SKM-1 (cell line): ENCODE results near the gene SLX9.

ENCODE experiments used
- DNase-seq: peaks from one replicate; lab custom pipeline; 2025; ENCODE audit not compliant: unreplicated experiment; lab: John Stamatoyannopoulos, UW

Gene SLX9

DNA sequence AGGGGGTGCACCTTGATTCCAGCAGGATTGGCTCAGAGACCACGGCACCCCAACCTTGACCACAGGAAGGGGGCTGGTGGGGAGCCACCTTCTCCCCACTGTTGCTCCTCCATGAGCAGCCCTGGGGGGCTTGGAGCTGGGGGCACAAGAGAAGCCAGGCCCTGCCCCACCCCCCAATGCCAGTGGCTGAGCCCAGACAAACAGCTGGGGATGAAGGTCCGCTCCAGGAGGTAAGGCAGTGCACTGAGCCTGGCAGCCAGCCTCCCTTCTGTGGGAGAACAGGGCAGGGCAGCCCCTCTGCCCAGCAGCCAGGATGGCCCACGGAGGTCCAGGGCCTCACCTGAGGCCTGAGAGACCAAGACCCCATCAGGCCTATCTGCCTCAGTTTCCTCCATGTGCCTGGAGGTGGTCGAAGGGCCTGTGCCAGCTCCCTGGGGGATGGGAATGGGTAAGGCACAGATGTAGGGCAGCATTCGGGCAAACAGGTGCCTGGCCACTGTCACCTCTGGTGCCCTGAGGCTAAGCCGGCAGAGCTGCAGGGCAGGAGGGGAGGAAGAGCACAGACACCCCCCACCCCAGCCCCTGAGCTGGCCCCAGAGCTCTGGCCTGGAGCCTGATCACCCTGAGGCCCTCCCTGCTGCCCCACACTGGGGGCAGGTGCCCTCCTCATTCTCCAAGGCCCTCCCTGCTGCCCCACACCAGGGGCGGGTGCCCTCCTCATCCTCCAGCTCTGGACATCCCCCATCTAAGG lies 26.2 kb upstream of the SLX9 start:
- no peak for DNase-seq

DNA sequence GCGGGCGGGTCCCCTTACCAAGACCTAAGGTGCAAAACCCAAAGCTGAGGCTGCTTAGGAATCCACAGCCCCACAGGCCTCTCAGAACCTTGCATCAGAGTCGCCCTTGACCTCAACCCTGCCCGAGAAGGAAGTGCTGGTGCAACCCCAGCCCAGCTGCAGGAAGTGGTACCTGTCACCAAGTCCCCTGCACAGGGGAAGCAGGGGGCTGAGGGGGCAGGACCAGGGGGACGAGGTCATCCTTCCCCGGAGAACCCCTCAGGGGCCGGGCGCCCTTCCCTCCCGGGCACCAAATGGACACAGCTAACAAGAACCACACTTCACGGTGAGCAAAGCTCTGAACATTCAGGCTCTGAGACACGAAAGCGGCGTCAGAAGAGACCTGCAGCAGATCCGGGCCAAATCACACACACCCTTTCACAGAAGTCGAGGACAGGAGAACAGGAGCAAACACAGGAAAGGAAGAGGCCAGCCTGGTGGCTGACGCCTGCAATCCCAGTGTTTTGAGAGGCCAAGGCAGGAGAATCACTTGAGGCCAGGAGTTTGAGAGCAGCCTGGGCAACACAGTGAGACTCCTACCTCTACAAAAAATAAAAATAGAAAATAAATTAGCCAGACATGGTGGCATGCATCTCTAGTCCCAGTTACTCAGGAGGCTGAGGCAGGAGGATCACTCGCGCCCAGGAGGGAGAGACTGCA lies 25.5 kb upstream of the SLX9 start:
- peak; percentile 71 for DNase-seq

DNA sequence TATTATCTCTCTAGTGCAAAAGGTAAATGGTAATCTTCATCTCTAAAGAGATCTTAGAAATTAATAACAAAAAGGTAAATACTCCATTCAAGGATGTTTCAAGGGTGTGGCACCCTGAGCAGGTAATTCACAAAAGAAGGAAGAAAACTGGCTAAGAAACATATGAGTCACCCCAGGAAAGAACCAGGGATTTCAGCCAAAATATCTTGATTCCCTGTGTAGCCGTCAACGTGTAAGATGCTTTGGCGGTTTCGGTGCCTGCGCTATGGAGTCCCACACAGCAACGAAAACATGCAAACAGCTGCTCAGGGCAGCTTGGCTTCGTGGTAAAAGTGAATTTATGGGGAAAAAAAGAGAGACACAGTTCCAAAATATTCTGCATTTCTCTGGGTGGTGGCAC lies 22.9 kb upstream of the SLX9 start:
- no peak for DNase-seq

DNA sequence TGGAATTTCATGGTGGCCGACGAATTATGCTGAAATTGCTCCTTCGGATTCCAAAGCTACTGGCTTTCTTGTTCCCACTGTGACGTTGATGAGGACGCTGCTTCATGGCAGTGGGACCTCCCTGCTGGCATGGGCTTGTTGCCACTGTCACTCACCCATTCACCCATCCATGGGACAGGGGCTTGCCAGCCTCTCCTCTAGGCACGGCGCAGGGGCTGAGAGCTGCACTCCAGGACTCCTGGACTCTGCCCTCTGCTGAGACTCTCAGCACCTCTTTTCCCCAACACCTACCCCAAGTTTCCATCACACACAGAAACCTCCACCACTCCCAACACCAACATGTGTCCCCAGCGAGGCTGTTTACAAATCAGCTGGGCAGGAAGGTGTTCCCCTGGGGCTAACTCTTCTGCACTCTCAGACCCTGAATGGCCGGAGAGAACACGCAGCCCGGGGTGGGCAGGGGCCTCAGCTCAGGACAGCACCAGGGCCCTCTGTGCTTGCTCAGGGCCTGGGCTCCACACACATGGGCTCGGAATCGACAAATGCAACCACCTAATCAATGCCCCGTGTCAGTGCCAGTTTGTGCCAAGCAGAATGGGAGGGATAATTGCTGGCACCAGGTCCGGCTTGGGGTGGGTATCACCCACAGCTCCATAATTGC lies 22.3 kb upstream of the SLX9 start:
- DNase-seq, result no peak

DNA sequence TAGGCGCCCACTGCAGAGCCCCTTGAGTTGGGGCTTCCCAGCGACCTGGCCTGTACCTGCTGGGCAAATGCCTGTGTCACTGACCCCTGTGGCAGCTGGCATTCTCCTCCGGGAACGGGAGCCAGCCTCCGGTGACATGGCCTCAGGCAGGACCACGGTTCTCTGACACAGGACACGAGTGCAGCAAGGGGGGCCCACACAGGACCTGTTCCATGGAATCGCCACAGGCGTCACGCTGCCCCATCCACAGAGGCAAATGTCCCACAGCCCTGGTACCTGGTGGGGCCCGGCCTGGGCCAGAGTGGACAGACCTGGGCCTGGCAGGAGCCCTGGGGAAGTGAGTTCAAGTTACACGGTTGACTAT lies 21.7 kb upstream of the SLX9 start:
- DNase-seq, result no peak

DNA sequence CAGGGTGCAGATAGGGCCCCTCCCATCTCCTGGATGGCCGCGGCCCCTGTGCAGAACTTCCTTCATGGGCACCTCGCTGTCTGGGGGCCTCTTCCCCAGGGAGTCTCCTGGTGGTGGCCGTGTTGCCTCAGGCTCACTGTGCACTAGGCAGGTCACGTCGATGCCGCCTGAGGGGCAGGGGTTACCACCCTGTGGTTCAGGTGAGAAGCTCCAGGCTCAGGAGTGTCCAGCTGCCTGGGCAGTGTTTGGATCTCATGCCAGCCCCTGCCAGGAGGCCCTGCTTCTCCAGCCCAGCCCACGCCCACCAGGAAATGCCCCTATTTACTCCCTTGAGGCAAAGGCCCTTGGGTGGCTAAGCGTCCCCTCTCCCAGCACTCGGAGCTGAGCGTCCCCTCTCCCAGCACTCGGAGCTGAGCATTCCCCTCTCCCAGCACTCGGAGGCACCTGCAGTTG lies 21.2 kb upstream of the SLX9 start:
- DNase-seq, result no peak

DNA sequence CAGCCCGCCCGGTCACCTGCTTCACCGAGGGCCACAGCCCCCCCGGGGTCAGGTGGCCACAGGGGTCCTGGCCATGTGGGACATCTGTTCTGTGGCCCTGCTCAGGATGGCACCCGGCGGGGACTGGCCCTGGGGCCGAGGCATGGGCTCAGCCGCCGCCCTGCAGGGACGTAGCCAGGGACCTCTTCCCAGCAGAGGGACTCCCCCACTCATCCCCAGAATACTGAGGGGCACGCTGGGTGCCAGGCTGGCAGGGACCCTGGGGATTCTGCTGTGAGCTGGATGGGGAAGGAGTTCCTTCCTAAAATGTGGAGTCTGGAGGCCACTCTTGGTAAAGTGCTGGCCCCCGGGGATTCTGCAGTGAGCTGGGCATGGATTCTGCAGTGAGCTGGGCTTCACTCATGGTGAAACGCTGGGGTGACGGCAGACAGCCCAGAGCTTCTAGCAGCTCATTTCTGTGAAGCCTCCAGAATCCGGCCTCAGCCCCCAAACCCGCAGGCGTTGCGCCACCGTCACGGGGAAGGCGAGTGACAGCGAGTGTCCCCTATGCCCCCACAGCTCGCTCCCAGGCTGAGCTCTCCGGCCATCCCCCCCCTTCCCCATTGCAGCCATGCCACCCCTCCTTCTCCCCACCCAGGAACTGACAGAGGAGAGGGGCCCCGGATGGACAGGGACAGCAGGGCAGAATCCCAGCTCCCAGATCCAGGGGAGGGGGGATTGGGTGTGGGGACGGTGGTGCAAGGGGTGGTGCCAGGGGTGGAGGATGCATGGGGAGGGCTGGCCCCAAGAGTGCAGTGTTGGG lies 20.5 kb upstream of the SLX9 start:
- DNase-seq, result peak; percentile 41

DNA sequence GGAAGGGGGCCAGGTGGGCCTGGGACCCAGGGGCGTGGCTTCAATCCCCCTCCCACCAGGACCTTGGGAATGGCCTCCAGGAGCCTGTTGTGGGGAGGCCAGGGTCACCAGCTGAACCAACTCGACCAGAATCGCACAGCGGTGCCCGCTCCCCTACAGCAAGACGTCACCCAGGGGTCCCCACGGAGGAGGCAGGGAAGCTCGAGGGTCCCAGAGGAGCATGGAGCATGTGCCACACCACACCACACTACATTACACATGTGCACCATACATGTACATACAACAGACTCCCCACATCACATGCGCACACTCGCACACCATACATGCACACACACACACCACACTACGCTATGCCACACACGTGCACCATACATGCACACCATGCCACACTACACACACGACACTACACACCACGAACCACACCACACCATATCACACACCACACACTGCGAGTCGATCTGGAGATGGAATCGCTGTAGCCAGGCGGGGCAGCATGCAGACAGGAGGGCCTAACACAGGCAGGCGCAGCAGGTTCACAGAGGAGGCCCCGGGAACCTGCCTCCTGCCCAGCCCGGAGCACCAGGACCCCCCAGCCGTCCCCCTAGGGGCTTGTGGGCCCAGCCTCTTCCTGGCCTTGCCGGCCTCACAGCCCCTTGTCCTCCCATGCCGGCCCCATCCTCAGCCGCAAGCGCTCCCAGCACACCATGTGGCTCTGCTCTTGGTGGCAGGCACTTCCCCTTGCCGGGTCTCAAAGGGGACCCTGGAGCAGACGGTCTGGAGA lies 19.7 kb upstream of the SLX9 start:
- no peak for DNase-seq

DNA sequence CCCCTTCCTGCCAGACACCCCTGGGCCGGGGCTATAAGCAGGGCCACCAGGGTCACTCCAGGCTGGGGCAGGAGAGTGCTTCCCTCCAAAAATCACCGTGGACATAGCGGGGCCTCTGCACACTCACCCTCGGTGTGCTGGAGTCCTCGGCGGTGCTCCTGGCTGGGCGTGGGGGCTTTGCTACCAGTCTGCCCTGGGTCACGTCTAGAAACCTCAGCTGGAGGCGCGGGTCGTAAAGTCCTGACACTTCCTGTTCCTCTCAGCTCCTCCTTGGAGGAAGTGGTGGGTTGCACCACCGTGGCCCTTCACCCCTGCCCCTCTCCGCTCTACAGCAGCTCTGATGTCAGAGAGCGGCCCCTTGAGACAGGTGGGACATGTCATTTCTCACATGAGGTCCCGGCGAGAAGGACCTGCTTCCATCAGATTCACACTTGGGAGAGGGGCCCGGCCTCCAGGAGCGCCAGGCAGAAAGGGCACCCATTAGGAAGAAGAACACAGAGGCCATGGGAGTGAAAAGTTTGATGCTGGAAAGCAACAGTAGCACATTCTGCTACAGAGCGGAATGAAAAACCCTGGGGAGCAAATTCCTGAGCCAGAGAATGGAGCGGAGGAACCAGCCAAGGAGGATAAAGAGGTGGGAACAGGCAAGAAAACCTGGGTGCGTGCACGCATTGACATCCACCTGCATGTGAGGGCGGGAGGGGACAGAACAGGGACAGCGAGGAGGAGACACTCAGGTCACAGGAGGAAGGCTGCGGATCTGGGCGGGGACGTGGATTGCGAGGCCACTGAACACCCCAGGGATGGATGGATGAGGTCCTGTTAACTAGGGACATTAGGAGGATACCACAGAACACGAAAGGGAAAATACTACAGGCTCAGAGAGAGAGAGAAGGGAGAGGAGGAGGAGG lies 18.9 kb upstream of the SLX9 start, which contains the start of gene ITGB2:
TSS of gene ITGB2 (minus strand) at position 206 of the 911 bp plus-strand sequence. CDS start 10,117 bp downstream, outside the sequence.
- peak; percentile 86 for DNase-seq

DNA sequence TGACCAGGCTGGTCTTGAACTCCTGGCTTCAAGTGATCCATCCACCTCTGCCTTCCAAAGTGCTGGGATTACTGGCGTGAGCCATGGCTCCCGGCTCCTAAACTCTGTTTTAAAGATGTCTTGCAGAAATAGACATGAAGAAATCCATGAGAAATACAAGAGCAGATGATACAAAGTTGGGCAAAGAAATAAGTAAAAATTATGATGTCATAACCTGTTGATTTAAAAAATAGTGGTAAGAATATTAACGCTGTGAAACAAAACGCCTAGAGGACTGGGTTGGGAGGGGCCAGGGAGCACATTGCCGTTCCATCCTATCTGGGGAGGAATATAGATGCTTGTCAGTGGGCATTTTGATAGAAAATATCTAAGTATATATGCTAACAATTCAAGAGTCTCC lies 17.9 kb upstream of the SLX9 start:
- DNase-seq, result no peak

DNA sequence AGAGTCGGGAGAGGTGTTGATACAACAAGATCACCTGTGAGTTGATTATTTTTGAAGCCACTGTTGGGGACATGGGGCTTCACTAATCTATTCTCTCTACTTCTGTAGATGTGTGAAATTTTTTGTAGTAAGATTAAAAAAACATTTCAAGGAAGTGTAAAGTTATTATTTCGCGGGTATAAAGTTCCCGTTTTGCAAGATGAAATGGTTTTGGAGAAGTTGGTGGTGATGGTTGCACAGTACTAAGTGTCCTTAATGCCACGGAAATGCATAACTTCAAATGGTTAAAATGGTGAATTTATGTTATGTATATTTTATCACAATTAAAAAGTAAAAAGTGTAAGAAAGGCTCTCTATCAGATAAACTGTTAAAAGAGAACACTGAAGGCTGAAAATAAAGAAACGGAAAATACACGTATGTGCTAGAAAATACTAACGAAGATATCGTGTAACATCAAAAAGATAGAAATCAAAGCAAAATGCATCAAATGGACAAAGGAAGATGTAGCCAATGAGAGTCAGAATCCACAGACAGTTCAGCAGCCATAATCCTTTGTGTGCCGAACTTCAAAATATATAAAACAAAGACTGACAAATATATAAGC lies 16.2 kb upstream of the SLX9 start:
- DNase-seq, result peak; percentile 31

DNA sequence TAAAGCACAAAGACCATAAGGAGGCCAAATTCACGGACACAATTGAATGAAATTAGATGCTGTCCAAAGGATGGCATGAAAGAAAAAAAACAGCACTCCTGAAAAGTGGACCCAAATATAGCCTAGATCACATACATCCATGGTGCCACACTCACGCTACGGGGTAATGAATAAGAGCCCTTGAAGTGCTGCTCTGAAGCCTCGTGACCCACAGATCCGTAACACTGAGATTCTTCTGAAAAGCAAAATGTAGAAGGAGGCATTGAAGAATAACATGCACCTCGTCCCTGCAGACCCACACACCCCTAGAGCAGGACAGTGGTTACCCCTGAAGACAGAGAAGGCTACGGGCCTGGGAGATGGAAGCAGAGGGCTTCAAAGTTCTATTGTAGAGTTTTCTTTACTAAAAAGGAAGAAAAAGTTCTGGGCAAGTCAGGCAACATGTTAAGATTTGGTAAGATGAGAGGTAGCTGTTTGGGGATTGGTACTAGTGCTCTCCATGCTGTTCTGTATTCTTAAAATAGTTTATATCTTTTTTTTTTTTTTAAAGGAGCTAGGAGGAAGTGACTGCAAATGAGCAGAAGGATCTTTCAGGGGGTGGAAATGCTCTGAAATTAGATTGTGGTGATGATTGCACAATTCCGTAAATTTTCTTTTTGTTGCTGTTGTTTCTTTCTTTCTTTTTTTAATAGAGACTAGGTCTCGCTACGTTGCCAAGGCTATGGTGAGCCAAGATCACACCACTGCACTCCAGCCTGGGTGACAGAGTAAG lies 15.0 kb upstream of the SLX9 start:
- peak; percentile 76 for DNase-seq

DNA sequence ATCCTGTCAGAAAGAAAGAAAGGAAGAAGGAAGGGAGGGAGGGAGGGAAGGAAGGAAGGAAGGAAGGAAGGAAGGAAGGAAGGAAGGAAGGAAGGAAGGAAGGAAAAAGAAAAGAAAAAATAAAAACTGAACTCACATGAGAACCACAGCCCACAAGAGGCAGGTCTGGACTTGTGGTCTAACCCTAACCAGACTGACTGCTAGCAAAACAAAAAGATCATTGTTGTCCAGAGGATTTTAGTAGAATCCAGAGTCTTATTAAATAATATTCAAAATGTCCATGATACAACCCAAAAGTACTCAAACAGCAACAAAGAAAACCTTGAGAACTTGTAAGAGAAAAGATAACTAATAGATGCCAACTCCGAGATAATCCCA lies 14.5 kb upstream of the SLX9 start:
- DNase-seq, result no peak

DNA sequence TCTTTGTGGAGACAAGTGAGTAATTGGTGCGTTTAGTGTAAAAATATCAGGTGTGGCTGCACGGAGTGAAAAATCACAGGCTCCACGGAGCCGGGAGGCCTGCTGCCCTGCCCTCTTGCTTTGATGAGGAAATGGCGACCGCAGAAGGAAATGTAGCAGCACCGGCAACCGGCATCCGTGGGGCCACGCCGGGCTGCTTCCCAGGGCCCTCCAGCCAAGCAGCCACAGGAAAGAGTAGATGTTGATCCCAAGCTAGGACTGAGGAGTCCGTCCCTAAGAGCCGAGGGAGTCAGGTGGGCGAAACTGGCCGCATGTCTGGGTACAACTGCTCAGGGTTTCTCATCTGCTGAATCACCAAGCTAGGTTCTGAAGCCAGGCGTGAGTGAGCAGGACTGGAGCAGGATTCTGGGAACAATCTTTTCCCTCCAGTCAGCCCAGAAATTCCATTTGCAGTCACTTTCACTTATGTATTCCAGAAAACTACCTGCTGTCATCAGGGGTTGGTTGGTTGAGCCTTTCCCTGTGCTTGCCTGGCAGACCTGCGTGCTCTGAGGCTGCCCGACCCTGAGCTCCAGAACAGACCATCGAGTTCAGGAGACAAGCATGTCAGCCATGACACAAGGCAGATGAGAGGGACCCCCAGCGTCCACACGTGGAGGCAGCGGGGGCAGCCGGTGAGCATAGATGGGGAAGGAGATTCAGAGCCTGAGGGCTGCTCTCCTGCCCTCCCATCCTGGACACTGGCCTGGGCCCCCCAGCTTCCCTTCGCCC lies 13.3 kb upstream of the SLX9 start:
- DNase-seq, result no peak

DNA sequence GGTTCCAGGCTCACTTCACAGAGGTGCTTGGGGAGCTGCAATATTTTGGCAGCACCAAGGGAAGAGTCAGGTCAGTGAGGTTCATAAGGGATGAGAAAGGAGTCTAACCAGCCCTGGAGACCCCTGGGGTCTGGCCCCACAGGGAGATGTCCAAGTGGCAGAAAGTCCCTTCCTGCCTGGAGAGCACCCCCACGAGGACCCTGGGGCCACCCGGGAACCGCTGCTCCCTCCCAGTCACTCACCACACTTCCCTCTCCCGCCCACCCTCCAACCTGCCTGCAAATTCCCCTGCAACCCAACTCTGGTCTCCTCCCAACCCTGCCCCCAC lies 12.6 kb upstream of the SLX9 start:
- DNase-seq, result no peak

DNA sequence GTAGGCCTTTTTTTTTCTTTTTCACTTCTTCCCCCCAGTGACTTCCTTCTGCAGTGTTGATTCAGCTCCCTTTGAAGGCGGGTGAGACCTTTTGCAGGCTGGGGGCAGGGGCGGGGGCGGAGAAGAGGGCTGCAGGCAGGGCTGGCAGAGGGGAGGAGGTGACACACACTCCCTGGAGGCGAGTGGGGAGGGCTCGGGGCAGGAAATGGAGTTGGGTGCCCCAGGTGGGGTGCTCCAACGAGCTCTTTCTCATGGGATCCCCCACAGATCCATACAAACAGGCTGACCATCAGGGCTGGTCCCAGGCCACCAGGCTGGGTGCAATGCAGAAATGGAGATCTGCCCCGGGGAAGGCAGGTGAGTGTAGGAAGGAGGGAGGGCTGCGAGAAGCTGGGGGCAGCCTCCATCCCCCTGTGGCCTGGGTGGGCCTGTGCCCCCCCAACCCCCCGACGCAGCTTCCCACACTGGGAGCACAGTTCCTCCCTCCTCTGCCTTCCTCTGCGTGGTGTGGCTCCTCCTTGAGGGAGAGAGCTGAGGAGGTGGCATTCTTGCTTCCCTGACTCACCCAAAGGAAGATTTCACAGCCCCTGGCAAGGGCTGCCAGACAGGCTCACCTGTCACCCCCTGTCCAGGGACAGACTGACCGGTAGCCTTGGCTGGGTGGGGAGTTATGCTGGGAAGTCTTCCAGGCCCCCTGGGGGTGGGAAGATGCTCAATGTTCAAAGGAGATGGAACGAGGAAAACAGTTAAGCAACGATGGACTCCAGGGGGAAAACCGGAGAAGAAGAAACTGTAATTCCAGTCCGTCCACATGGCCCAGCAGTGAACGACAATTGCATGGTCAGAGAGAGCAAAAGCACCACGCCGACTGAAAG lies 12.0 kb upstream of the SLX9 start:
- peak; percentile 68 for DNase-seq
